GM21619 (cell line): Measurements from ENCODE around the gene CNST.

Source experiments
- ATAC-seq: cut with Tn5 transposase; IDR thresholded peaks from one replicate; pipeline ENCODE4 v1.9.1; 2021; ENCODE audit not compliant: unreplicated experiment

The CNST gene

GRCh38 chr1:246566128-246566812 lies at the start of gene CNST, which contains the start of gene TFB2M:
TSS of gene CNST (plus strand) at chr1:246566456. CDS start at chr1:246591563, 25,107 bp downstream.
TSS of gene TFB2M (minus strand) at chr1:246566261. CDS start at chr1:246566138, 123 bp downstream.
- peak; percentile 91 for ATAC-seq

GRCh38 chr1:246517391-246517790 lies 48.9 kb upstream of the CNST start:
- ATAC-seq: no peak

- no peak for ATAC-seq
Measured at GRCh38 chr1:246518456-246519205, 47.6 kb upstream of the CNST start.

- no peak for ATAC-seq
Measured at GRCh38 chr1:246519514-246519913, 46.7 kb upstream of the CNST start.

GRCh38 chr1:246526380-246526779 lies 39.9 kb upstream of the CNST start:
- no peak for ATAC-seq

GRCh38 chr1:246526915-246527314 lies 39.3 kb upstream of the CNST start:
- ATAC-seq: no peak

GRCh38 chr1:246527402-246528088 lies 38.7 kb upstream of the CNST start:
- peak; percentile 81 for ATAC-seq

- ATAC-seq: no peak
Measured at GRCh38 chr1:246528933-246529731, 37.1 kb upstream of the CNST start.

GRCh38 chr1:246530482-246530881 lies 35.8 kb upstream of the CNST start:
- no peak for ATAC-seq

GRCh38 chr1:246532519-246532918 lies 33.7 kb upstream of the CNST start:
- ATAC-seq: no peak

GRCh38 chr1:246533371-246533905 lies 32.8 kb upstream of the CNST start:
- ATAC-seq: no peak

- no peak for ATAC-seq
Measured at GRCh38 chr1:246534114-246534513, 32.1 kb upstream of the CNST start.

GRCh38 chr1:246537441-246537840 lies 28.8 kb upstream of the CNST start:
- no peak for ATAC-seq

GRCh38 chr1:246537887-246538286 lies 28.4 kb upstream of the CNST start:
- no peak for ATAC-seq

- ATAC-seq: no peak
Measured at GRCh38 chr1:246540738-246541491, 25.3 kb upstream of the CNST start.

GRCh38 chr1:246544001-246544400 lies 22.3 kb upstream of the CNST start:
- no peak for ATAC-seq

- ATAC-seq: no peak
Measured at GRCh38 chr1:246549665-246550064, 16.6 kb upstream of the CNST start.

- no peak for ATAC-seq
Measured at GRCh38 chr1:246550402-246550801, 15.9 kb upstream of the CNST start.

GRCh38 chr1:246552110-246552509 lies 14.1 kb upstream of the CNST start:
- ATAC-seq: no peak

- no peak for ATAC-seq
Measured at GRCh38 chr1:246554201-246554600, 12.1 kb upstream of the CNST start.
